ENCODE results near the gene TMEM107.
"Not testable (repeated sequence)": the region's sequence is repeated elsewhere in the genome, so short reads cannot be mapped to it uniquely, and the experiment has no call there.

The TMEM107 gene

DNA sequence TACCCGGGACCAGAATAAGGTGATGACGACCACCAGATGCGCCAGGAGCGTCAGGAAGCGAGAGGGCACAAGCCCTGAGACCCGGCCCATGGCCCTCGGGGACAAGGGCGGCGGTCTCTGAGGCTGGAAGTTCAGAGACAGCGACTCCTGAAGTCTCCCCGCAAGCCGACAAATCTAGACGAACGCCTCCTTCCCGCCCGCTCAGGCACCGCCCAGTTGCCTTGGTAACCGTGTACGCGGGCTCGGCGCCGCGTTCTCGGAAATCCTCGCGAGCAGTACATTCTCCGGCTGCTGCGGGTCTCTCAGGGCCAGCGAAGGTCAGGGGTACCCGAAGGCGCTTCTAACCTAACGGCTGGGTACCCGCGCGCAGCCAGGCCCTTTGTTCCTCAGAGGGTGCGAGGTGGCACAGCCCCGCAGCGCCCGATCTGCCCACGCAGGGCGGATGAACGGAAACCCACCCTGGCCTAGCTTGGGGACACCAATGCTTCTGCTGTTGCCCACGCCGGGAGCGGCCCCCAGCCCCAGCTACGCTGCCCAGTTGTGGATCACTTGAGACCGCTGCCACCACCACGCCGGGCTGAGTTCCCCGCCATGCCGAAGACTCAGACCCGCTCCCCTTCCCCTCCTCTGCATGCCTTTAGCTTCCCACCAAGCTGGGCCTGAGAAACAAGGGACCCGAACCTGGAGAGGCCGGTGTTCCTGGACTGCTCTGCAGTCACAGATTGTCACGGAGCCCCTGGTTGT lies at the start of gene TMEM107:
TMEM107 (minus strand) TSS at position 184 of the 744 bp plus-strand sequence; CDS start at position 90, 94 bp downstream.
- peak; percentile 67 for DNase-seq

DNA sequence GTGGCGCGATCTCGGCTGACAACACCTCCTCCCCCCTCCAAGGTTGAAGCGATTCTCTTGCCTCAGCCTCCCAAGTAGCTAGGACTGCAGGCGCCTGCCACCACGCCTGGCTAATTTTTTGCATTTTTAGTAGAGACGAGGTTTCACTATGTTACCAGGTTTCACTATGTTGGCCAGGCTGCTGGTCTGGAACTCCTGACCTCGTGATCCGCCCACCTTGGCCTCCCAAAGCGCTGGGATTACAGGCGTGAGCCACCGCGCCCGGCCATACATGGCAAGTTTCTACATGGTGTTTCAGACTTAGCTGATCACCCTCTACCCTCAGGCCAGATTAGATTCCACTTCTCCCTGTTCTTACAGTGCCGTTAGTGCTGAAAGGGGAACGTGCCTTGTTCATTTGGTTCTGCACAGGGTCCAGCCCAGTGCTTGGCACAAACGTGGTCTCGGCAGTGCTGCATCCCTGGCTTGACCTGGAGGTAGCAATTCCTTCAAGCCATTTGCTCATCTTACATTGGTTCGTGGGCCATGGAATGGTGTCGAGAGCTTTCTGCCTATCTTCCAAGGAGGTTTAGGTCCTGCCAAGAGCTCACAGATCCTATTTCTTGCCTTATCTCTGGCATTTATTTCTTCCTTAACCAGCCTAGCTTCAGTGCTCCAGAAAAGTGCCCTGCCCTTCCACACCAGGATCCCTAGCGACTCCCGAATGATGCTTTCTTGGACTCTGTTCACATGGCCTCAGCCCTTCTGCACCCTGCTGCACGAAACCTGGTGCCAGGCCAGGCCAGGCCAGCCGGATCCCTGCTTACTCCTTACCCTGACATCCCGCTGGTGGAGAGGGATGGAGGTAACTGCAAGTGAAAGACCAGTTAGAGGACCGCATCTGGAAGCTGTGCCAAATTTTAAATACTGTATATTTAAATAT lies 49.0 kb upstream of the TMEM107 start:
- no peak for DNase-seq

DNA sequence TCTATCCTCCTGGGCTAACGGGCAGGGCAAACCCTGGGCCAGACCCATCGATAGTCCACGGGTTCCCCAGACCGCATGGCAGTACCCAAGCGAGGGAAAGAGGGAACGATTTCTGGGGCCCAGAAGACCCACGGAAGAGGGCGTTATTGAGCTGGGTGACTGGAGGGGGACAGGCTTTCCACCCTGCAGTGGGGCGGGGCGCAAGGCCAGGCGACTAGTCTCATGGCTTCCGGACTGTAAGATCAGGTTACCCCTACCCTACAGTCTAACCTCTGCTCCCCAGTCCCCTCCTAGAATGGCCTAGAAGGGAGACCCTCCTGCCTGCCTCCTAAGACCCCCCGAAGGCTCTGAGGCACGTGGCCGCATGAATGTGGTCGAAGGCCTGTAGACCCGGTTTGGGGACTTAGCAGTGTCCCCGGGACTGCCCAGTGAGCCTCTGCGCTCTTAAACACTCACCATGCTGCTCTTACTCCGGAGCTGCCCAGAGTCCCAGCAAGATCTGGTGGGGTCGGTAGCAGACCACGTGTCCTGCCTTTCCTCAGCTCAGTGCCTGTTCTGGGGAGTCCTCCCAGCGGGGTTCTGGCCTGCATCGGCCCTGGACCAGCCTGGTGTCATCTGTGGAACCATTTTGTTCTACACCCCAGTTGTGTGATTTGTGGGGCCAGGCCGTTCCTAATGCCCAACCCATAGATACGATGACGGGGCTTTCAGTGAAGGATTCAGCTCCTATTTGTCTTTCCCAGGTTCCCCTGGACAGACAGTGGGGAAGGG lies 47.4 kb upstream of the TMEM107 start:
- DNase-seq, result peak; percentile 57

DNA sequence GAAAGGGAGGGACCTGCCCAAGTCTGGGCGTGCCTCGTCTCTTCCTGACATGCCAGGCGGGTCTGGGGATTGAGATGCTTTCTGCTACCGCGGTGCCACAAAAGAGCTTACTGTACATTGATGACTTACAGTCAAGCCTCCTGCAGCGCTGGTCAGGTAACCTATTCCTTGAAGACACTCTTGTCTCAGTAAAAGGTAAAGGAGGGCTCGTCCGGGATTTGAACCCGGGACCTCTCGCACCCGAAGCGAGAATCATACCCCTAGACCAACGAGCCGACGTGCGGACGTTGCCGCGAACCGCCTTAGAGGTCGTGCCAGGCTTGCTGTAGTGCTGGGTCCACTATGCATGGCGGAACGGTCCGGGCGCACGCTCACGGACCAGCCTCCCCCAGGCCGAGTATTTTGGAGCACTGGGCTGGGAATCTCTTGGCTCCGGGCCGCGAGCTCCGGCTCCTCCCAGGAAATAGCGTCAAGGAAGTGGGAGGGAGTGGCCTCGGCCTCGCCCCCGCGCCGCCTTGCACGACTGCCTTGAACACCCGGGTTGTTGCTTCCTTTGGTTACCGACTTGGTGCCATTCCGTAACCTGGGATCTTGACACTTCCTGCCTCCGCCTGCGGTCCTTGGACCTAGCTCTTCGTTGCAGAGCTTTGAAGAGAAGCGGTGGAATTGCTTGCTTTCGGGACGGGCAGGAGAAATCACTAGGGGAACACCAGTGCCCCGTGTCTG lies 46.6 kb upstream of the TMEM107 start:
- peak; percentile 92 for DNase-seq

DNA sequence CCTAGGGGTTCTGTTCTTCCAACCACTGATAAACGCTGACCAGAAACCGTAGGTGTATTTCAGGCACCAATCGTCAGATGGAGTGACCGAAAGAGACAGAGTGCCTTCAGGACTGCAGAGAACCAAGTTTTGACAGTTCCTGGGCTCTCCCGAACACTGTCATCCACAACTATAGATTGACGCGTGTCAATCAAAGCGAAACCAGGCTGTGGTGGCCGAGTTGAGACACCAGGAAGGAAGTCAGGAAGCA lies 46.1 kb upstream of the TMEM107 start:
- peak; percentile 94 for DNase-seq

DNA sequence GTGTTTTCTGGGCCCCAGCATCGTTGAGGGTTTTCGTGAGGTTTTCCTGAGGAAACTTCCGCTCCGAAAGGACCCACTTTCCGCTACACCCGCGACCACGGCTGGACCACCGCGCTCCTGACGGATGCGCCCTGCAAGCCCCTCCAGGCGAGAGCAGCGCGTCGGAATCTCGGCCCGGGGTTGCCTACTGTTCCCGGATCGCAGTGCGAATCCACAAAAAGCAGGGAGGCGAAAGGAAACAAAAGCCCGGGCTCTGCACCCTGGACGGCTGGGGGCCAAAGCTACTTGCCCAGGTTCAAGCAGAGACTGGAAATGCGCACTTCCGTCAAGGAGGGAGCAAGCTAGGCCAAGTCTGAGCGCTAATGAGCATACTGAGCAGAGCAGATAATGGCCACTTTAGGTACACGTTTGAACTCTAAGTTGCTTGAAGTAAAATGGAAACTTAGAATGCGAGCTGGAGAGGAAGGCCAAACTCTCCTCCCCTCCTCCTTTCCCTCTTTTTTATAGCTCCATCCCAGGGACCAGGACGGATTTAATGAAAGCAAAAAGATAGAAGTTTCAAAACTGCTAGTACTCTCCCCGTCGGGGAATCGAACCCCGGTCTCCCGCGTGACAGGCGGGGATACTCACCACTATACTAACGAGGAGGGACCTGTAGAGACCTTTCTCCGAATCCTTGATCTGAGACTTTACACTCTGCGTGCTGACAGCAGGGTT lies 45.6 kb upstream of the TMEM107 start:
- DNase-seq, result peak; percentile 94

DNA sequence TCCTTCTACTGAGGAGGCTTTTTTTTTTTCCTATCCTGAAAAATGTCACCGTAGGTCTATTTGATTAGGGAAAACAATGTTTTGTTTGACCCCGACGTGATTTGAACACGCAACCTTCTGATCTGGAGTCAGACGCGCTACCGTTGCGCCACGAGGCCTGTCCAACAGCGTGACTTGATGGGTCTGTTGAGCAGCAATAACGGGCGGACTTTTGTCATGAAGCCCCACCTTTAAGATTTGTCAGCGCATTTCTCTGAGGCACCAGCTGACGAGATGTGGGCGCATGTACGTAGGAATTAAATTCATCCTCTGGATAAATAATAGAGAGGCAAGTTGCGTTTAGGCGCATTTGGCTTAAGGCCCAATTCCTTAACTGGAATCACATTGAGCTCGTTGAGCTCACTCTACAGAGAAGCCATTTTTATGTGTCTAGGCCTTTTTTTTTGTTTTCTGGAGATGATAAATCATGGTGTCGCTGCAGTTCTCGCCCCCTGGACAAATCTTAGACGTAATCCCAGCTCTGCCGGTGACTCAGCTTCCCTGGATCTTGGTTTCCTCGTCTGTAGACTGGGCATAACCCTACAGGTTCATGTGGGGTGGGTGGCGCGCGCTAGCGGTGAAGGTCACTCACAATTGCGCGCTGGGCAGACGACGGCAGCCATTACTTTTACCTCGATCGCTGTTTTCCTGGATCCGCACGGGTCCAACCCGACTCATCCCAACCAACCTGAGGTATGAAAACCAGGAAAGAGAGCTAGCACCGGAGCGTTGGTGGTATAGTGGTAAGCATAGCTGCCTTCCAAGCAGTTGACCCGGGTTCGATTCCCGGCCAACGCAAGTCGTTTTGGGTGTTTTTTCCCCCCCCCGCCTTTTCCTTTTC lies 44.8 kb upstream of the TMEM107 start:
- DNase-seq, result peak; percentile 99

DNA sequence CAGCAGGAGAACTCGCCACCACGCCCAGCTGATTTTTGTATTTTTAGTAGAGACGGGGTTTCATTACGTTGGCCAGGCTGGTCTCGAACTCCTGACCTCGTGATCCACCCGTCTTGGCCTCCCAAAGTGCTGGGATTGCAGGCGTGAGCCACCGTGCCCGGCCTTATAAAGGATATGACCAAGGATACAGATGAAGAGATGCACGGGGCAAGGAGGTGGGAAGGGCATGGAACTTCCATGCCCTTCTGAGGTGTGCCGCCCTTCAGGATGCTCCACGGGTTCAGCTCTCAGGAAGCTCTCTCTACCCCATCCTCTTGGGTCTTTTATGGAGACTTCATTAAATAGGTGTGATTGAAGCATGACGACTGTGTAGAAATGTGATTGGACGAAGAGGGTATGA lies 37.8 kb upstream of the TMEM107 start:
- not testable (repeated sequence) for DNase-seq

DNA sequence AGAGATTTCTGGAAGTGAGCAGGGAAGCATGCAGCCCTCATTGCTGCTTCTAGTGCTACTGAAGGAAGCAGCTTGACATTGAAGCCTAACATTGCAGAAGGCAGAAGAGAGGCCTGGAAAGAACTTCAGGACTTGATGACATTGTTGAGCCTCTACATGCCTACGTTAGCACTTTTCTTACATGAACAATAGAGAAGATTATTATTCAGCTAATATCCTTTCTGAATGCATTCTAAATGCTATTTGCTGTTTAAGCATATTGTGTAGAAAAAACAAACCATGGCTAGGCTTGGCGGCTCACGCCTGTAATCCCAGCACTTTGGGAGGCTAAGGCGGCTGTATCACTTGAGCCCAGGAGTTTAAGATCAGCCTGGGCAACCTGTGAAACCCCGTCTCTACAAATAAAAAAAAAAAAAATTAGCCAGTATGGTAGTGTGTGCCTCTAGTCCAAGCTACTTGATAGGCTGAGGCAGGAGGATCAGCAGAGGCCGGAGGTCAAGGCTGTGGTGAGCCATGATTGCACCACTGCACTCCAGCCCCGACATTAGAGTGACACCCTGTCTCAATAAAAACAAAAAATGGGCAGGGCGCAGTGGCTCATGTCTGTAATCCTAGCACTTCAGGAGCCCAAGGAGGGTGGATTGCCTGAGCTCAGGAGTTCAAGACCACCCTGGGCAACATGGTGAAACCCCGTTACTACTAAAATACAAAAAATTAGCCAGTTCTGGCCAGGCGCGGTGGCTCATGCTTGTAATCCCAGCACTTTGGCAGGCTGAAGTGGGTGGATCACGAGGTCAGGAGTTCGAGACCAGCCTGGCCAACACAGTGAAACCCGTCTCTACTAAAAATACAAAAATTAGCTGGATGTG lies 36.4 kb upstream of the TMEM107 start:
- DNase-seq, result no peak

DNA sequence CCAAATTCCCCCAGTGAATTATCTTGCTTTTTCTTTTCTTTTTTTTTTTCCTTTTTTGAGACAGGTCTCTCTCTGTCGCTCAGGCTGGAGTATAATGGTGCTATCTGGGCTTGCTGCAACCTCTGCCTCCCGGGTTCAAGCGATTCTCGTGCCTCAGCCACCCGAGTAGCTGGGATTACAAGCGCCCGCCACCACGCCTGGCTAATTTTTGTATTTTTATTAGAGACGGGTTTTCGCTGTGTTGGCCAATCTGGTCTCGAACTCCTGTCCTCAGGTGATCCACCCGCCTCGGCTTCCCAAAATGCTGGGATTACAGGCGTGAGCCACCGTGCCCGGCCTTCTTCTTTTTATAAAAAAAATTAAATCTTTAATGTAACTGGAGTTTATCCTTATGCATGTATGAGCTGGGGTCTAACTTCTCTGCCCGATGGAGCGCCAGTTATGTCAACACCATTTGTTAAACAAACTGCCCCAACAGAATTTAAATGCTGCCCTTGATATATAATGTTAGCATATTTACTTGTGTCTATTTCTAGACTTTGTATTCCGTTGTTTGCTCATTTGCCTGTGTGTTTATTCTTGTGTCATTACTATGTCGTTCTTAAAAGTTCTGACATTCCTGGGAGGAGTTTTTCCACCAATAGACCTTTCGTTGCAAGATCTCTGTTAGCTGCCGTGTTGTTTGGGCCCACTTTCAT lies 34.7 kb upstream of the TMEM107 start:
- no peak for DNase-seq

DNA sequence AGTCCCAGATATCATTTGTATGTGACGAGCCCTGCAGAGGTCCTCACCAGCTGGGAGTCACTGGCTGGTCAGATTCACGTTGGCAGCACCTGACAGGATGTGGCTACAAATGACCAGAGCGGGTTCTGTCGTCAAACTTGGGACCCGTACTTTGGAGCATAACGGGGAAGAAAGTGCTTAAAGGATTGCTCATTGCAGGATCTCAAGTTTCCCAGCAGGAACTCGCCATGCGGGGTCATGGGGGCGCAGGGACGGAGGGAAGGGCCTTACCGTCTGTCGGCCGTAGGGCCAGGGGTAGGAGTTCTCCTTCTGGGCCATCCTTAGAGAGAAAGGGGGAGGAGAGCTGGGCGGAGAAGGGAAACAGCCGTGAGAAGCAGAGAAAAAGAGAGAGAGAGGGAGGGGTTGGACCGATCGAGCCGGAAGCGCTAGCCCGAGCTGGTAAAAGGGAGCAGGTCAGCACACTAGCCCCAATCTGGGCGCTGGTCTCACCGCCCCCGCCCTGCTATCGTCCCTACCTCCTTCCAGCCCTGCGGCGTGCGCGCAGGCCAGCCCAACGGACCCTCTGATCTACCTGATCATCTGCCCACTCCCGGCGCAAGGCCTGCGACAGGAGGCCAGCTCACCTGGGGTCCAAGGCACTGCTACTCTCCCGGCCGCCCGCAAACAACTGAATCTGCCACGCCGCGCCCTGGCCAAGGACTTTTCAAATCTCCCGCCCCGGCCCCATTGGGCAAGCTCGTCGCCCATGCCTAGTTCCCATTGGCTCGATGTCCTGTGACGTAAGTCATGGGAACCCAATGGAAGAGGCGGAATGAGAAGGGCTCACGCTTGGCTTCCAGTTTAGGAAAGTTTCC lies 34.0 kb upstream of the TMEM107 start, which contains the start of gene AURKB:
AURKB (minus strand) TSS at position 669 of the 854 bp plus-strand sequence; CDS start at position 318, 351 bp downstream.
- DNase-seq, result peak; percentile 91

DNA sequence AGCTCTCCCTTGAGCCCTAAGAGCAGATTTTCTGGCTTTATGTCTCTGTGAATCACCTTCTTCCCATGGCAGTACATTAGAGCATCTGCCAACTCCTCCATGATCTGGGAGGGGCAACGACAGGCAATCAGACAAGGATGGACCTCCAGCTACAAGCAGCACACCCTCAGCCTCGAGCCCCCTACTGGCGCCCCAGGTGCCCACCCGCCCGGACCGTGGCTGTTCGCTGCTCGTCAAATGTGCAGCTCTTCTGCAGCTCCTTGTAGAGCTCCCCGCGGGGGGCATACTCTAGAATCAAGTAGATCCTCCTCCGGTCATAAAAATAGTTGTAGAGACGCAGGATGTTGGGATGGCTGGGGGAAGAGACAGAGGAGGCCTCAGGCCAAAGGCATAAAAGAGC lies 30.4 kb upstream of the TMEM107 start:
- no peak for DNase-seq

DNA sequence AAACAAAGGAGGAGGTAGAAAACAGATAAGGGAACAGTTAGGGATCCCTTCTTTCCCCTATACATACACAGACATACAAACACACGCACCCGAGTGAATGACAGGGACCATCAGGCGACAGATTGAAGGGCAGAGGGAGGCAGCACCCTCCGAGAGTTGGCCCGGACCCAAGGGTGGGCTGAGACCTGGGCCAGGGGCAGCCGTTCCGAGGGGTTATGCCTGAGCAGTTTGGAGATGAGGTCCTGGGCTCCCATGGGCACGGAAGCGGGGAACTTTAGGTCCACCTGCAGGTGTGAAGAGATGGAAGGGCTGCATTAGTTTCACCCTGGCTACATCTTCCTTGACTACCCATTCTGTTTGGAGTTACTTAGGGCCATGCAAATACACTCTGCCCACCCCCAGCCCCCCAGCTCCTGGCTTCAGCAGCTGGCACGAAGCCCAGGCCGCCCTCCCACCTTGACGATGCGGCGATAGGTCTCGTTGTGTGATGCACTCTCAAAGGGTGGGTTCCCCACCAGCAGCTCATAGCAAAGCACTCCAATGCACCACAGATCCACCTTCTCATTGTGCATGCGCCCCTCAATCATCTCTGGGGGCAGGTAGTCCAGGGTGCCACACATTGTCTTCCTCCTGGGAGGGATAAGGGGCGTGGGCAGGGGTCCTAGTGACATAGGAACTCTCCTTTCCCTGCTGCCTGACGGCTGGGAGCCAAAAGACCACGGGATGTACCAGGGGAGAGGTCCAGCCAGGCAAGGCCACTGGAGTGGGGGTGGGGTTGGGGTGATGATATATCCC lies 28.8 kb upstream of the TMEM107 start:
- no peak for DNase-seq

DNA sequence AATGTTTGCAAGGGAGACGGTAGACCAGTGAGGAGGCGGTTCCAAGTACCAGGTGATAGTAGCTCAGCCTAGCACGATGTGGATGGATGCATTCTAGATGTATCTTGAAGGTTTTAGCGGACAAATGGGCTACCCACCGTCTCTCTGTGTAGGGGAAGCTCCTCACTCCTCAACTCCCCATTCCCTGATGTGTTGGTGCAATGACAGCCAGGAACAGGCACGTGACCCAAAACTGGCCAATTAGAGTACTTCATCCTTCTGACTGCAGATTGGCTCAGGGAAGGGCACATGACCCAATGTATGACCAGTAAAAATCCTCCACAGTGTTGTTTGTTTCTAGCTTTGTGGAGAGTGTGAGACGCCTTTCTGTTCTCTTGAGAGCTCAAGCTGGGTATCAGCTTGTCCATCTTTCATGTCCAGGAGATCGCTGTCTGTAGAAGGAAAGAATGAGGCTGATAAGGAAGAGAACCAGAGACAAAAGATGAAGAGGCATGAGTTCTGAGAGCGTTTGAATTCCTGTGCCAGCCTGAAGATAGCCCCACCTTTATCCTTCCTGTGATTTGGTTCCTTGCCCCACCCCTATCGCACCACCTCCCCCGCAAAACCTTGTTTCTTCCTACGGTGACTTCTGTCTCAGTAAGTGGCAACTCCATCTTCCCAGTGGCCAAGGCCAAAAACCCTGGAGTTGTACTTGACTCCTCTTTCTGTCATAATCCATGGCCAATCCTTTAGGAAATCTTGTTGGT lies 16.1 kb upstream of the TMEM107 start:
- DNase-seq, result peak; percentile 97

DNA sequence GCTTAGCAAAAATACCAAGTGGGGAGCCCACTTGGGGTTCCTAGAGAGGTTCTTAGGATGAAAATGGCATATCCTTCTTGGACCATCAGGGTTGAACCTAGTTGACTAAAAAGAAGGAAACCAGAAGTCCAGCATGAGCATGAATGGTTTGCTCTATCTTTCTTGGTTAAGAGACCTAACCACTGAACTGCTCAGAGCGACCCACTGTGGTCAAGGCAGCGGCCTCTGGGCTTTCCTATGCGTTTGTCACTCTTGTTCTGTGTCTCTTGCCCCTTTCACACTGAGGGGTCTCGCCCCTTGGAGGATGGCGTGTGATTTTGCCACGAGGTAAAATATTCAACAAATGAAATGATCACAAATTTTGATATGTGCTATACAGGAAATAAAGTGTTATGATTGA lies 14.3 kb upstream of the TMEM107 start:
- DNase-seq, result no peak

DNA sequence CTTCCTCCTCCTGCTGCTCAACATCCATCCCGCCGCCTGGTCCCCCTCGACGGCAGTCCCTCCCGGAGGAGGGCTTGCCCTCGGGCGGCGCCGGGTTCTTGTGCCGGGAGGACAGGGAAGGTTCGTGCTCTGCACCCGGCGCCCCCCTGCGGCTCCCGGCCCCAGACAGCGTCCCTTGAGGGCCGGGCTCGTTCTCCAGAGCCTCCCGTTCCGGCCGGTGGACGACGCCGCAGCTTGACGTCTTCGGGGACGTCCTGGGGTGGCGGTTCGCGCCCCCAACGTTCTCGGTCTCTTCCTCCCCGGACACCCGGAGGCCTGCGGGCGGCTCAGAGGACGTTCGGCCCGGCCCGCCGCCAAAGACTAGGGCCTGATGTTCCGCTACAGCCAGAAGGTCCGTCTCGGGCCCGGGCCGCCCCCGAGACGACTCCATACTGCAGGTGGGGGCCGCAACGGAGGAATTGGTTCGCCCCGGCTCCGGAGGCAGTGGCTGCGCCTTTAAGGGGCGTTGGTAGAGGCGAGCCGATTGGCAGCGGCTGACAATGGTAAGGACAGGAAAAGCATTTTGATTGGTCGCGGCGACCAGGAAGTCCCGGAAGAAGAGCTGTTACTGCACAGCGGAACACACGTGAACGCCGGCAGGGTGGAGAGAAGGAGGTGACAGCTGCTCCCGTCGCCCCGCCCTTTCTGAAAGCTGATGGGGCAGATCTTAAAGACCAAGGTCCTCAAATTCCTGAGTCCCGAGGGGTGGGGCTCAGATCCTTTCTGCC lies 13.7 kb upstream of the TMEM107 start, which contains the start of gene BORCS6:
BORCS6 (minus strand) TSS at position 470 of the 767 bp plus-strand sequence; CDS start at position 430, 40 bp downstream.
- peak; percentile 98 for DNase-seq
